Right ventricle myocardium superior (tissue), 1 donor: Measurements from ENCODE around the gene BAZ2B. TPM values are rescaled to one million over a fixed set of nuclear protein-coding genes. Genes with fewer than 3 reads are reported as not detected.

Experiments
- ATAC-seq: fragments of 200-7000 bp; cut with Tn5 transposase; one replicate; pipeline ENCODE4 v1.9.1; 2020; ENCODE audit warnings: mild to moderate bottlenecking; ENCODE audit not compliant: poor library complexity
- DNase-seq: peaks from one replicate; pipeline ENCODE4 v3.0.0-alpha.2; 2020
- intact Hi-C: fragments of 100-400 bp; cut with DNase I; formaldehyde crosslinking; loops from one replicate; pipeline ENCODE4 v1.11.2; 2022
- total RNA-seq: library from RNA; stranded (reverse); fragmentation: NEBNext Ultra II Directional; extraction: Animal tissue kit (Norgen Biotek cat#: 25700); gene quantifications from one replicate; pipeline ENCODE4 v1.2.1, GENCODE V29; 2021
- donor health status: DM: no; HTN: yes; CAD: no; lungs with severe emphysema.

BAZ2B gene
- total RNA-seq, 1 donor from 2014 or later: 27.0 TPM

DNA sequence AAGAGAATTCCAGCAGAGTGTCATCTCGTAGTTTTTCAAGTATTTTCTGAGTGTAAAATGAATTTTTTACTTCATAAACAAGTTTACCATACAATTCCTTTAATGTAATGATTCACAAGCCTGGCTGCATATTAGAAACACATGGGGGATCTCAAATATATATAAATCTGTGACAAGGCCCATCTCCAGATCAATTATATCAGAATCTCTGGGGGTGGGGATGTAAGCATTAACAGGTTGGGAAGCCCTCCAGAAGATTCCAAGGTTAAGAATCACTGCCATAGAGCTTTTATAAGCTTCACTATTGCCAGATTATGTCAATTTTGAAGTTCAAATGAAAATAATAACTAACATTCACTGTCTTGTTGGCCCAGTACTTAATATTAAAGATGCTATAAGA is 111.2 kb downstream of the BAZ2B start:
- intact Hi-C loops: no loop called here
- ATAC-seq: no peak
- no peak for DNase-seq

- intact Hi-C loops: no loop called here
- no peak for ATAC-seq
- DNase-seq: no peak
These were observed 114.6 kb downstream of the BAZ2B start for GRCh38 chr2:159501743-159502142.

DNA sequence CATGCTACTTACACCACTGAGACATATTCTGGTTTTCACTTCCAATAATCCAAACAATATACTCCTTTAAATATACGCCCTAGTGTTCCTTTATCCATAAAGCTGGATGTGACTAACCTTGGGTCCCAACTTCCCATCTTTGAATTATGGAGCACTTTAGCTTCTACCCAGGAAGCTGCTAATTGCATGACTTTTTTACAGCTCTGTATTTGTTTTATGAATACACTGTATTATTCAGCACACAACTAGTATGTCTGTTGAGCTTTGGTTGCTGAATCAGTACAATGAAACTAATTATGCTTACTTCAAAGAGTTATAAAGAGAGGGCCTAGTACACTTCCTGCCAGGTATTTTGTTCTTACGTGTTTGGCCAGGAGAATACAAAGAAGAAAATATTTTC is 118.5 kb downstream of the BAZ2B start:
- ATAC-seq: no peak
- intact Hi-C loops: no loop called here

GRCh38 chr2:159497256-159497655 is 119.1 kb downstream of the BAZ2B start:
- no peak for DNase-seq

More for the DNA sequence above, 118.5 kb downstream of the BAZ2B start:
- no peak for DNase-seq

DNA sequence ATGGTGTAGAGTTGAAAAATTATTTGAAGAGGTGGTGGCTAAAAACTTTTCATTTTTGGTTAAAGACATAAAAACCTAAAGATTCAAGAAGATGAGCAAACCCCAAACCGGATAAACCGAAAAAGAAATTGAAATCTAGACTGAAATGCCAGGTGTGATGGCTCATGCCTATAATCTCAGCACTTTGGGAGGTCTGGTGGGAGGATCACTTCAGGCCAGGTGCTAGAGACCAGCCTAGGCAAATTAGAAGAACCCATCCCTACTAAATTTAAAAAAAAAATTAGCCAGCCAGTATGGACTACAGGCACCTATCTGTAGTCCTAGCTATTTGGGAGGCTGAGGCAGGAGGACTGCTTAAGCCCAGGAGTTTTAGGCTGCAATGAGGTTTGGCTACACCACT is 126.9 kb downstream of the BAZ2B start:
- ATAC-seq: no peak
- intact Hi-C loops: no loop called here
- no peak for DNase-seq

More at GRCh38 chr2:159497256-159497655, 119.1 kb downstream of the BAZ2B start:
- peak; percentile 84 for ATAC-seq
- intact Hi-C loops: no loop called here

GRCh38 chr2:159484532-159484931 is 131.8 kb downstream of the BAZ2B start:
- DNase-seq (no peak), ATAC-seq (no peak)
- intact Hi-C loops: no loop called here

- intact Hi-C loops: no loop called here
These were observed 140.0 kb downstream of the BAZ2B start for GRCh38 chr2:159476329-159476728.

DNA sequence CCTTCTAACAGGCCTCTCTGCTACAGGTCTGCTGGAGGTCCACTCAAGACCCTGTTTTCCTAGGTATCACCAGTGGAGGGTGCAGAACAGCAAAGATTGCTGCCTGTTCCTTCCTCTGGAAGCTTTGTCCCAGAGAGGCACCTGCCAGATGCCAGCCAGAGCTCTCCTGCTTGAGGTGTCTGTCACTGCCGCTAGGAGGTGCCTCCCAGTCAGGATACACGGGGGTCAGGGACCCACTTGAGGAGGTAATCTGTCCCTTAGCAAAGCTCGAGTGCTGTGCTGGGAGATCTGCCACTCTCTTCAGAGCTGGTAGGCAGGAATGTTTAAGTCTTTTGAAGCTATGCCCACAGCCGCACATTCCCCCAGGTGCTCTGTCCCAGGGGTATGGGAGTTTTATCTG is 140.6 kb downstream of the BAZ2B start:
- no peak for ATAC-seq
- DNase-seq: no peak
- intact Hi-C loops: no loop called here

More at GRCh38 chr2:159476329-159476728, 140.0 kb downstream of the BAZ2B start:
- DNase-seq: no peak
- ATAC-seq: no peak

DNA sequence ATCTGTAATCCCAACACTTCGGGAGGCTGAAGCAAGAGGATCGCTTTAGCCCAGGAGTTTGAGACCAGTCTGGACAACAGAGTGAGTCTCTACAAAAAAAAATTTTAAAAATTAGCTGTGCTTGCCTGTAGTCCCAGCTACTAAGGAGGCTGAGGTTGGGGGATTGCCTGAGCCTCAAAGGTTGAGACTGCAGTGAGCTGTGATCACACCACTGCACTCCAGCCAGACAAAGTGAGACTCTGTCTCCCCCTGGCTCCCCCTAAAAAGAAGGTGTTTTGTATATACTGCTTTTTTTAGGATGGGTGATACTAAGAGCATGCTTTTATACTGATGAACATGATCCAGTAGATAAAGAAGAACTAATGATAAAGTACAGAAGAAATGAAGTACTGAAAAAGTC is 145.0 kb downstream of the BAZ2B start:
- intact Hi-C loops: no loop called here
- no peak for DNase-seq
- ATAC-seq: no peak

GRCh38 chr2:159468257-159468656 is 148.1 kb downstream of the BAZ2B start:
- intact Hi-C loops: no loop called here
- ATAC-seq: no peak
- DNase-seq: no peak

GRCh38 chr2:159462961-159463360 is 153.4 kb downstream of the BAZ2B start:
- DNase-seq (no peak), ATAC-seq (no peak)
- intact Hi-C loops: no loop called here

- intact Hi-C loops: no loop called here
- DNase-seq (no peak), ATAC-seq (no peak)
These were observed 154.1 kb downstream of the BAZ2B start for GRCh38 chr2:159462201-159462785.

- DNase-seq (no peak), ATAC-seq (no peak)
- intact Hi-C loops: no loop called here
These were observed 155.3 kb downstream of the BAZ2B start for GRCh38 chr2:159461076-159461475.

GRCh38 chr2:159460227-159460626 is 156.1 kb downstream of the BAZ2B start:
- DNase-seq (no peak), ATAC-seq (no peak)
- intact Hi-C loops: no loop called here

DNA sequence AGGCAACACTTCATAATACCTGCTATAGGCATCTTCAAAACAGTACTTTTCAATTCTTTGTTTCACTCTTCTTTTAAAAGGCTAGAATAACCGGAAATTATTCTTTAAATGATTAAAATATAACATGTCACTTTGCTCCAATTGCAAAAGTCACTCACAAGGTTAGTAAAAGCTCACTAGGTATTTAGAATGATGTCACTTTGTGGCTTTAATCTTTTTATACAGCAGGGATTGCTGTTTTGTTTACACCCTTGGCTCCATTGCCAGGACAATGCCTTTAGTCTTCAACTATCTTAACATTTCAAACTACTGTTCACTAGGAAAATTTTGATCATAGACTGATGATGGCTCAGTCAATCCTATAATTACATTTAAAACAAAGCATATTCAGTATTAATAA is 157.1 kb downstream of the BAZ2B start:
- ATAC-seq (no peak), DNase-seq (no peak)
- intact Hi-C loops: no loop called here

- ATAC-seq (no peak), DNase-seq (no peak)
- intact Hi-C loops: no loop called here
These were observed 158.8 kb downstream of the BAZ2B start for GRCh38 chr2:159457589-159457988.

GRCh38 chr2:159456500-159457426 is 159.6 kb downstream of the BAZ2B start:
- DNase-seq: no peak
- ATAC-seq: peak; percentile 47
- intact Hi-C loops: no loop called here

DNA sequence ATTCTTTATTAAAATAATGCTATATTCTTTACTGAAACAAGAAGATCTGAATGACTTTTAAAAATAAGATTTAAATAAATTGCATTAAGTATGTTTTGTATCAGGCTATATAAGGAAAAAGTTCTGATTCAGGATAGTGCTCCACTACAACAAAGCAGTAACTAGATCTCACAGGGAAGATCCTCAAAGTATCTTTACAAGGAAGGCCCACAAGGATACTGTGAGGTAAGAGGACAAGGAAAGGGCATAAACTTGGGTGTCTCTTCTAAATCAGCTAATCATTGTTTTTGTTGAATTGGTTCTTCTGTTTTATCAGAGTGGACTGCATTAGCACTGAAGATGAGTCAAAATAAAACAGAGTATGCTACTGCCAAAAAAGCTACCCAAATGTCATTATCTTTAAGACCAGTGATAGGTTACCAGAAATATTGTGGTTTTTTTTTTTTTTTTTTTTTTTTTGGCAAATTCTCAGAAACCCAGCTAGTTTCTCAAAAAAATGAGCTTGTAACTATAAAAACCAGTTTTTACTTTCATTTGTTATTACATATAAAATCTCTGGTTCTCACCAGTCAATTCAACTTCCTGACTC is 160.9 kb downstream of the BAZ2B start:
- DNase-seq (no peak), ATAC-seq (peak; percentile 26)
- intact Hi-C loops: no loop called here

DNA sequence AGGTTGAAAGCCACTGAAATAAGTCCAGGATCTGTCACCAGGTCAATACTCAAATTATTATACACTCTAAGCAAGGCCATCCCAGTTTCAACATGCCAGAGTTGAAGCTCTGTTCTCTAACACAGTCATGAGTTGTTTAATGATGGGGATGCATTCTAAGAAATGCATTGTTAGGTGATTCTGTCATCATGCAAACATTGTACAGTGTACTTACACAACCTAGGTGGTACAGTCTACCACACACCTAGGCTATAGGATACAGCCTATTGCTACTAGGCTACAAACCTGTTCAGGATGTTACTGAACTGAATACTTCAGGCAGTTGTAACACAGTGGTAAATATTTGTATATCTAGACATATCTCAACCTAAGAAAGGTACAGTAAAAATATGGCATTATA is 162.2 kb downstream of the BAZ2B start:
- no peak for ATAC-seq
- intact Hi-C loops: no loop called here
- DNase-seq: no peak

- intact Hi-C loops: no loop called here
- ATAC-seq: no peak
- no peak for DNase-seq
These were observed 166.2 kb downstream of the BAZ2B start for GRCh38 chr2:159450180-159450579.
